PC-3 (cell line): ENCODE data around the gene GPR75.

Source experiments
- CTCF ChIP-seq: fragments of 300-600 bp; sonication (generic); conservative IDR thresholded peaks from 2 replicates; pipeline ENCODE4 v1.5.1; 2017; ENCODE audit warnings: antibody characterized with exemption, low read depth, mild to moderate bottlenecking, low read length
- EZH2 ChIP-seq: fragments of 300-600 bp; sonication (generic); IDR thresholded peaks from one replicate; pipeline ENCODE4 v1.6.1; 2017; ENCODE audit warnings: antibody characterized with exemption, mild to moderate bottlenecking, low read length; ENCODE audit not compliant: unreplicated experiment

GRCh38 chr2:53881986-53882385 is 22.2 kb upstream of the GPR75 start:
- TF ChIP-seq CTCF: no peak
- no peak for TF ChIP-seq EZH2
